SK-N-SH treated with all-trans-retinoic acid at 6 μM for 48 hours (cell line): ENCODE results near the gene SUPT16H.

Source experiments
- CSDC2 ChIP-seq: fragments of 250-450 bp; sonication (Bioruptor Pico); IDR thresholded peaks from 2 replicates; pipeline ENCODE4 v1.5.0; 2020; ENCODE audit warnings: mild to moderate bottlenecking, moderate library complexity
- CSRNP3 ChIP-seq: fragments of 250-450 bp; sonication (Bioruptor Pico); IDR thresholded peaks from 2 replicates; pipeline ENCODE4 v1.5.1; 2021; ENCODE audit warnings: mild to moderate bottlenecking, moderate library complexity
- ISL1 ChIP-seq: fragments of 250-450 bp; sonication (Bioruptor Pico); IDR thresholded peaks from 2 replicates; pipeline ENCODE4 v2.1.2; 2022; ENCODE audit warnings: mild to moderate bottlenecking, moderate library complexity
- OSR1 ChIP-seq: fragments of 250-450 bp; sonication (Bioruptor Pico); IDR thresholded peaks from 2 replicates; pipeline ENCODE4 v1.8.0; 2022; ENCODE audit warnings: moderate library complexity, mild to moderate bottlenecking, inconsistent platforms
- TOX ChIP-seq: fragments of 250-450 bp; sonication (Bioruptor Pico); IDR thresholded peaks from 2 replicates; pipeline ENCODE4 v1.8.0; 2021; ENCODE audit warnings: mild to moderate bottlenecking, moderate library complexity, borderline replicate concordance
- TSHZ2 ChIP-seq: fragments of 250-450 bp; sonication (Bioruptor Pico); IDR thresholded peaks from 2 replicates; pipeline ENCODE4 v1.5.0; 2020; ENCODE audit warnings: mild to moderate bottlenecking, moderate library complexity
- ZFP3 ChIP-seq: fragments of 250-450 bp; sonication (Bioruptor Pico); IDR thresholded peaks from 2 replicates; pipeline ENCODE4 v1.5.0; 2020; ENCODE audit warnings: mild to moderate bottlenecking, moderate library complexity
- ZFP30 ChIP-seq: fragments of 450-650 bp; formaldehyde crosslinking; IDR thresholded peaks from 2 replicates; pipeline ENCODE4 v1.5.0; 2022; ENCODE audit warnings: mild to moderate bottlenecking, moderate library complexity
- ZNF70 ChIP-seq: fragments of 450-650 bp; formaldehyde crosslinking; IDR thresholded peaks from 2 replicates; pipeline ENCODE4 v1.5.0; 2020; ENCODE audit warnings: mild to moderate bottlenecking, moderate library complexity
- TF ChIP-seq, protein P1 (sequence below): fragments of 250-450 bp; sonication (Bioruptor Pico); IDR thresholded peaks from 2 replicates; pipeline ENCODE4 v1.8.0; 2020; ENCODE audit warnings: mild to moderate bottlenecking, moderate library complexity, borderline replicate concordance

DNA sequence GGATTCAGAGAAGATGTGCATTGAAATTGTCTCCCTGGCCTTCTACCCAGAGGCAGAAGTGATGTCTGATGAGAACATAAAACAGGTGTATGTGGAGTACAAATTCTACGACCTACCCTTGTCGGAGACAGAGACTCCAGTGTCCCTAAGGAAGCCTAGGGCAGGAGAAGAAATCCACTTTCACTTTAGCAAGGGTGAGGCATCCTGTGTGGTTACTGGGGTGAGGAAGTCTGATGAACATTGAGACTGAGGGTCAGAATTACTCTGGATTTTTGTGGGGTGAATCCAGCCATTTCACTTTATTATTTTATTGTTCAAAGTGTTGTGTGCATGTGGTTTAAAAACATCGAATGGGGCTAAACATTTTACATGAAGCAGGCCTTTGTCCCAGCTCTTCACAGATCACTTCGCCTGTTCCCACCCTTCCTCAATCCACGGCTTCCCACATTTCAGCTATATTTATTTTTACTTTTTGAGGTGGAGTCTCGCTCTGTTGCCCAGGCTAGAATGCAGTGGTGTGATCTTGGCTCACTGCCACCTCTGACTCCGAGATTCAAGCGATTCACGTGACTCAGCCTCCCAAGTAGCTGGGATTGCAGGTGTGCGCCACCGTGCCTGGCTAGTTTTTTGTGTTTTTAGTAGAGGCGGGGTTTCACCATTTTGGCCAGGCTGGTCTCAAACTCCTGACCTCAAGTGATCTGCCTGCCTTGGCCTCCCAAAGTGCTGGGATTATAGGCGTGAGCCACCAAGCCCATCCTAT lies 40.6 kb downstream of the SUPT16H start:
- no peak for TF ChIP-seq CSRNP3 (CRISPR knock-in tag)
- no peak for TF ChIP-seq TOX
- TF ChIP-seq OSR1 (CRISPR knock-in tag), result no peak
- TF ChIP-seq CSDC2, result no peak
- TF ChIP-seq ISL1, result no peak
- TF ChIP-seq ZNF70, result no peak
- TF ChIP-seq, protein P1, sequence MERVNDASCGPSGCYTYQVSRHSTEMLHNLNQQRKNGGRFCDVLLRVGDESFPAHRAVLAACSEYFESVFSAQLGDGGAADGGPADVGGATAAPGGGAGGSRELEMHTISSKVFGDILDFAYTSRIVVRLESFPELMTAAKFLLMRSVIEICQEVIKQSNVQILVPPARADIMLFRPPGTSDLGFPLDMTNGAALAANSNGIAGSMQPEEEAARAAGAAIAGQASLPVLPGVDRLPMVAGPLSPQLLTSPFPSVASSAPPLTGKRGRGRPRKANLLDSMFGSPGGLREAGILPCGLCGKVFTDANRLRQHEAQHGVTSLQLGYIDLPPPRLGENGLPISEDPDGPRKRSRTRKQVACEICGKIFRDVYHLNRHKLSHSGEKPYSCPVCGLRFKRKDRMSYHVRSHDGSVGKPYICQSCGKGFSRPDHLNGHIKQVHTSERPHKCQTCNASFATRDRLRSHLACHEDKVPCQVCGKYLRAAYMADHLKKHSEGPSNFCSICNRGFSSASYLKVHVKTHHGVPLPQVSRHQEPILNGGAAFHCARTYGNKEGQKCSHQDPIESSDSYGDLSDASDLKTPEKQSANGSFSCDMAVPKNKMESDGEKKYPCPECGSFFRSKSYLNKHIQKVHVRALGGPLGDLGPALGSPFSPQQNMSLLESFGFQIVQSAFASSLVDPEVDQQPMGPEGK (CRISPR knock-in tag), result no peak
- no peak for TF ChIP-seq TSHZ2
- TF ChIP-seq ZFP3 (CRISPR knock-in tag), result no peak
- no peak for TF ChIP-seq ZFP30 (CRISPR knock-in tag)
